H1 (cell line): ENCODE results near the gene SLC25A42. TPM values are rescaled to one million over a fixed set of nuclear protein-coding genes. Genes with fewer than 3 reads are reported as not detected.

Source experiments
- CHD2 ChIP-seq: IDR thresholded peaks from 2 replicates; pipeline ENCODE4 v1.6.1; 2012; ENCODE audit warnings: low read length, improper control_type of control experiment
- CREB1 ChIP-seq: IDR thresholded peaks from 2 replicates; pipeline ENCODE4 v1.6.1; 2012; ENCODE audit warnings: inconsistent platforms
- CTBP2 ChIP-seq: IDR thresholded peaks from 2 replicates; pipeline ENCODE4 v1.7.0; 2011; ENCODE audit warnings: borderline replicate concordance, mild to moderate bottlenecking, moderate library complexity, mixed read lengths, low read length; ENCODE audit not compliant: insufficient read depth, insufficient read length
- HDAC2 ChIP-seq, 2 experiments: fragments of 300-600 bp in 1 of 2; sonication (generic) in 1 of 2; IDR thresholded peaks; 2 replicates each; pipeline ENCODE4 v1.6.1; 2011 to 2012; ENCODE audit warnings: low read depth in 2 of 2, low read length in 2 of 2, mild to moderate bottlenecking in 2 of 2, moderate library complexity in 2 of 2, borderline replicate concordance in 1 of 2, inconsistent platforms in 1 of 2
- RNF2 ChIP-seq: fragments of 200-900, 300-1000 bp; sonication (generic); IDR thresholded peaks from 2 replicates; pipeline ENCODE4 v1.7.1; 2016; ENCODE audit warnings: borderline replicate concordance, low read depth, mild to moderate bottlenecking, antibody characterized with exemption, low read length; ENCODE audit not compliant: poor library complexity, severe bottlenecking; ENCODE audit errors: missing control alignments
- TAF7 ChIP-seq: optimal IDR thresholded peaks from 2 replicates; pipeline ENCODE3; 2011; ENCODE audit warnings: low read depth, mild to moderate bottlenecking, inconsistent platforms, low read length, moderate library complexity, borderline replicate concordance
- polyA plus RNA-seq, 7 experiments: library from polyadenylated mRNA; depleted of rRNA in 3 of 7; stranded (reverse) in 5 of 7; unstranded in 2 of 7; fragments of >200 nt in 5 of 7; fragments of 200-250 nt in 2 of 7; gene quantifications; 1 replicate in 5 of 7; 2 replicates in 1 of 7; 4 replicates in 1 of 7; pipeline versions ENCODE4 v1.2.1 to v1.2.3, GENCODE V29; 2011 to 2013; ENCODE audit warnings: missing spikeins in 2 of 7, mixed read lengths in 2 of 7
- total RNA-seq: library from RNA; stranded (reverse); fragmentation: NEBNext Ultra II Directional; extraction: Animal tissue kit (Norgen Biotek cat#: 25700); gene quantifications from 2 replicates; pipeline ENCODE4 v1.2.1, GENCODE V29; 2021

The SLC25A42 gene
- total and polyA plus RNA-seq, 2 of the 8 experiments (the other 6 are each of a cell fraction or from before 2014, with no cell fraction given): 5.9 to 6.2 TPM

DNA sequence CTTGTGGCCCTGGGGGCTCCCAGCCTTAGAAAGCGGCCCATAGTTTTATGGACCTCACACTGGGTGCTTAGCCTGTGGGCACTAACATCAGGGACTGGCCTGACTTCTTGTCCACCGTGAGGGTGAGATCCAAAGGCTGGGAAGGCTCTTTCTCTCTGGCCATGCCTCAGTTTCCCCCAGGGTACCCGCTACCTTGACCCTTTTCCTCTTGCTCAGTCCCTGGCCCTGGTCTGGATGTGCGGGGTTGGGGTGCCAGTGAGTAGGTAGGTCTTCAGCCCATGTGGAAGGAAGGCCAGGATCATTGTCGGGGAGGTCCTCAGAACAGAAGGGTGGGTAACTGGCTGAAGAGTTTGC is 76.1 kb downstream of the SLC25A42 start (continued):
- TF ChIP-seq HDAC2 (IDR thresholded peaks at IDR 0.05; ENCODE audit: borderline replicate concordance in 1 of 2, low read depth in 2 of 2, low read length in 2 of 2): no peak
- TF ChIP-seq CTBP2: no peak
- TF ChIP-seq CREB1: no peak
- TF ChIP-seq CHD2: no peak
- no peak for TF ChIP-seq TAF7
- TF ChIP-seq RNF2: no peak
